HepG2 (cell line): ENCODE results near the gene NR1H2. TPM values are rescaled to one million over a fixed set of nuclear protein-coding genes. Genes with fewer than 3 reads are reported as not detected.
A peak's percentile ranks its signal among the peaks of the same experiment; 100 is the strongest.

ENCODE experiments used
- ATAC-seq: fragments of 200-7000 bp; cut with Tn5 transposase; 3 replicates; pipeline ENCODE4 v1.9.1; 2020; ENCODE audit warnings: mild to moderate bottlenecking, moderate library complexity
- BruUV-seq: library from RNA; stranded (reverse); fragments of 400-500 nt; replicated peaks from 2 replicates; lab custom pipeline; 2021; lab: Mats Ljungman, UMichigan
- CTCF ChIA-PET: fragments of 300-600 bp; formaldehyde crosslinking; extraction: SDS; loops from one replicate; lab custom pipeline; 2021; ENCODE audit warnings: low total read pairs, inconsistent platforms, low intra/inter-chr PET ratio; lab: Yijun Ruan, JAX
- POLR2A ChIA-PET: fragments of 350-600 bp; sonication (Branson Sonifier 250); formaldehyde crosslinking; loops from one replicate; lab custom pipeline; 2020; ENCODE audit warnings: antibody characterized with exemption, inconsistent platforms; lab: Yijun Ruan, JAX
- DNase-seq: peaks from one replicate; pipeline ENCODE4 v3.0.0-alpha.2; 2015; ENCODE audit warnings: low spot score
- FAIRE-seq: peaks from 3 replicates; lab custom pipeline; 2011; peaks lifted over from hg19 to GRCh38; lab: Jason Lieb, UNC
- H2AFZ ChIP-seq: one replicate; pipeline ENCODE4 v1.6.1; 2011; ENCODE audit warnings: low read length, inconsistent platforms
- H3K27ac ChIP-seq: fragments of 300-600 bp; 3 replicates; pipeline ENCODE4 v1.8.0; 2011; ENCODE audit warnings: mixed run types, mild to moderate bottlenecking, mixed read lengths, low read length, inconsistent platforms; ENCODE audit not compliant: insufficient read depth; ENCODE audit errors: extremely low read length
- H3K27me3 ChIP-seq, 2 experiments: fragments of 200-600 bp in 1 of 2; 2 replicates in 1 of 2; 3 replicates in 1 of 2; pipeline versions ENCODE4 v1.6.0 to v1.8.0; 2011; ENCODE audit warnings: low read length in 2 of 2, mild to moderate bottlenecking in 2 of 2, moderate library complexity in 2 of 2, inconsistent platforms in 1 of 2; ENCODE audit not compliant: insufficient read depth in 2 of 2, control insufficient read depth in 1 of 2
- H3K36me3 ChIP-seq, 2 experiments: fragments of 200-600 bp in 1 of 2; replicated peaks in 1 of 2; 2 replicates in 1 of 2; 3 replicates in 1 of 2; pipeline versions ENCODE4 v1.5.1 to v1.8.0; 2011; ENCODE audit warnings: low read length in 2 of 2, inconsistent platforms in 1 of 2; ENCODE audit not compliant: insufficient read depth in 2 of 2, control insufficient read depth in 1 of 2
- H3K4me1 ChIP-seq: 2 replicates; pipeline ENCODE4 v1.5.1; 2012; ENCODE audit warnings: low read length, inconsistent platforms; ENCODE audit not compliant: insufficient read depth
- H3K4me2 ChIP-seq: 2 replicates; pipeline ENCODE4 v1.6.0; 2011; ENCODE audit warnings: low read depth, low read length, inconsistent platforms
- H3K4me3 ChIP-seq, 3 experiments: fragments of 200-600 bp in 1 of 3; sonication (generic), shearing (Covaris generic) in 1 of 3; replicated peaks in 1 of 3; 2 replicates each; pipeline ENCODE4 v1.5.1; 2011 to 2016; ENCODE audit warnings: low read length in 3 of 3, inconsistent platforms in 2 of 3, low read depth in 2 of 3, mild to moderate bottlenecking in 2 of 3, control low read depth in 1 of 3, mixed read lengths in 1 of 3; ENCODE audit not compliant: insufficient read depth in 1 of 3
- H3K79me2 ChIP-seq: one replicate; pipeline ENCODE4 v1.6.1; 2011; ENCODE audit warnings: low read length, inconsistent platforms; ENCODE audit not compliant: insufficient read depth
- H3K9ac ChIP-seq: 2 replicates; pipeline ENCODE4 v1.6.0; 2011; ENCODE audit warnings: mild to moderate bottlenecking, low read depth, low read length, inconsistent platforms; ENCODE audit not compliant: insufficient read depth
- H3K9me3 ChIP-seq: 2 replicates; pipeline ENCODE4 v1.5.1; 2012; ENCODE audit warnings: mild to moderate bottlenecking, low read length
- H4K20me1 ChIP-seq: 2 replicates; pipeline ENCODE4 v1.6.0; 2011; ENCODE audit warnings: inconsistent platforms, mild to moderate bottlenecking, low read length, moderate library complexity; ENCODE audit not compliant: insufficient read depth
- IKZF4 ChIP-seq: sonication (generic); formaldehyde crosslinking; IDR thresholded peaks from 2 replicates; pipeline ENCODE4 v1.5.1; 2020; ENCODE audit warnings: borderline replicate concordance, mild to moderate bottlenecking, low read depth, missing genetic modification reagents; ENCODE audit errors: not compliant biosample characterization
- PHF20 ChIP-seq: sonication (generic); formaldehyde crosslinking; IDR thresholded peaks from 2 replicates; pipeline ENCODE4 v1.5.0; 2020; ENCODE audit warnings: mild to moderate bottlenecking, missing genetic modification reagents
- RFX1 ChIP-seq: fragments of 450-650 bp; IDR thresholded peaks from 2 replicates; pipeline ENCODE4 v1.6.1; 2017
- SALL1 ChIP-seq: sonication (generic); formaldehyde crosslinking; IDR thresholded peaks from 2 replicates; pipeline ENCODE4 v1.8.0; 2022; ENCODE audit warnings: mild to moderate bottlenecking, missing genetic modification reagents
- ZBTB7B ChIP-seq: sonication (generic); formaldehyde crosslinking; IDR thresholded peaks from 2 replicates; pipeline ENCODE4 v1.4.0; 2020; ENCODE audit warnings: missing genetic modification reagents
- ZNF367 ChIP-seq: sonication (generic); formaldehyde crosslinking; IDR thresholded peaks from 2 replicates; pipeline ENCODE4 v1.4.0; 2020; ENCODE audit warnings: missing genetic modification reagents, borderline replicate concordance
- ZNF768 ChIP-seq: sonication (generic); formaldehyde crosslinking; IDR thresholded peaks from 2 replicates; pipeline ENCODE4 v1.4.0; 2020; ENCODE audit warnings: missing genetic modification reagents
- ZNF781 ChIP-seq: sonication (generic); formaldehyde crosslinking; IDR thresholded peaks from 2 replicates; pipeline ENCODE4 v1.5.1; 2020; ENCODE audit warnings: borderline replicate concordance, mild to moderate bottlenecking, missing genetic modification reagents; ENCODE audit errors: not compliant biosample characterization
- WGBS: methylation state at CpG from one replicate; pipeline ENCODE4 v1.1.6; 2017; ENCODE audit warnings: low lambda C conversion rate; 5-methylcytosine and 5-hydroxymethylcytosine counted together
- in situ Hi-C: cut with HindIII; loops from 2 replicates; pipeline ENCODE4 v1.10.0; 2017; ENCODE audit warnings: low pct_unique_long_range_greater_than_20kb; ENCODE audit not compliant: extremely low pct_ligation_motif_present
- intact Hi-C: fragments of 100-400 bp; cut with micrococcal nuclease; formaldehyde crosslinking; loops from one replicate; pipeline ENCODE4 v1.10.0; 2022; ENCODE audit not compliant: unreplicated experiment
- polyA plus RNA-seq, 8 experiments: library from polyadenylated mRNA; depleted of rRNA in 3 of 8; stranded (reverse) in 7 of 8; unstranded in 1 of 8; fragments of >200 nt; fragmentation: Illumina TruSeq in 4 of 8; extraction: Trizol in 4 of 8; gene quantifications; 2 replicates each; pipeline versions ENCODE4 v1.2.1 to v1.2.3, GENCODE V29; 2011 to 2016; ENCODE audit warnings: low read depth in 4 of 8, missing spikeins in 1 of 8, mixed read lengths in 1 of 8; ENCODE audit not compliant: insufficient read depth in 1 of 8
- total RNA-seq, 5 experiments: library from RNA; depleted of rRNA; stranded (reverse); fragments of >200 nt; fragmentation: Illumina TruSeq; extraction: Trizol; gene quantifications; 2 replicates each; pipeline ENCODE4 v1.2.3, GENCODE V29; 2016; ENCODE audit warnings: low read depth in 1 of 5
- TF ChIP-seq, protein P1 (sequence below): sonication (generic); formaldehyde crosslinking; IDR thresholded peaks from 2 replicates; pipeline ENCODE4 v1.8.1; 2022; ENCODE audit warnings: mild to moderate bottlenecking, missing genetic modification reagents
- TF ChIP-seq, protein P2 (sequence below): sonication (generic); formaldehyde crosslinking; IDR thresholded peaks from 2 replicates; pipeline ENCODE4 v1.5.0; 2020; ENCODE audit warnings: mild to moderate bottlenecking, missing genetic modification reagents
- TF ChIP-seq, protein P3 (sequence below): sonication (generic); formaldehyde crosslinking; IDR thresholded peaks from 2 replicates; pipeline ENCODE4 v1.8.1; 2023; ENCODE audit warnings: mild to moderate bottlenecking, missing genetic modification reagents
- TF ChIP-seq, protein P4 (sequence below): IDR thresholded peaks from 2 replicates; pipeline ENCODE4 v1.4.0; 2020; ENCODE audit warnings: mild to moderate bottlenecking, missing genetic modification reagents

NR1H2 gene
- total and polyA plus RNA-seq, 2 of the 13 experiments (the other 11 are each of a cell fraction or from before 2014, with no cell fraction given) = 10.3 to 13.5 TPM

DNA sequence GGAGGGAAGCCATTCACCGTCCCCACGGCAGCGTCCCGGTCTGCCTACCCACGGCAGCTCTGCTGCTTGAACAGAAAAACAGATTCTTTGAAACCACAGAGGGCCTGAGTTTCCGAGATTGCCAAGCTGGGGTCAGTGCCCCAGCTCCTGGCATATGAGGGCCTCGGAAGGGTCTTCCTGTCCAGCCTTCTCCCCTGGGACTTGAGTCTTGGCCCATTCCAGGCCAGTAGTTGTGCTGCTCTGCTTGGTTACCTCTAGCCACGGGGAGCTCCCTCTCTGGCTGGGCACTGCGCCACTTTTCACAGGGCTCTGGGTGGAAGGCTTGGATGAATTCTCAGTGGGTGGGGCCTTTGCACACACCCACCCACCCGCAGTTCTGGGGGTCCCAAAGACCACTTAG is 33.9 kb downstream of the NR1H2 start:
- ChIA-PET POLR2A (no interaction called here), CTCF (no interaction called here)
- H3K27me3 ChIP-seq = no peaks in the 10 kb centered on the region
- no peak overlapping the region for H3K9ac ChIP-seq
- no TSS peak for BruUV-seq
- H3K36me3 ChIP-seq = peaks cover 11 to 20% of the 10 kb centered on the region in 2 experiments; a peak in 3 of 5 replicates
- WGBS = 93% methylated on average over 7 of the region's 10 CpGs
- no peak overlapping the region for H3K4me3 ChIP-seq
- intact Hi-C loops (no loop called here), in situ Hi-C loops (no loop called here)
- H3K27ac ChIP-seq = peak overlapping the region; percentile 13
- peaks cover 14% of the 10 kb centered on the region for H3K4me1 ChIP-seq
- H3K4me2 ChIP-seq = no peak overlapping the region
- FAIRE-seq = no peak
- no peak overlapping the region for H2AFZ ChIP-seq
- ATAC-seq = no peak
- H4K20me1 ChIP-seq = no peaks in the 10 kb centered on the region
- no peaks in the 10 kb centered on the region for H3K79me2 ChIP-seq
- DNase-seq = no peak
- no peaks in the 10 kb centered on the region for H3K9me3 ChIP-seq
- TF ChIP-seq, protein P1, sequence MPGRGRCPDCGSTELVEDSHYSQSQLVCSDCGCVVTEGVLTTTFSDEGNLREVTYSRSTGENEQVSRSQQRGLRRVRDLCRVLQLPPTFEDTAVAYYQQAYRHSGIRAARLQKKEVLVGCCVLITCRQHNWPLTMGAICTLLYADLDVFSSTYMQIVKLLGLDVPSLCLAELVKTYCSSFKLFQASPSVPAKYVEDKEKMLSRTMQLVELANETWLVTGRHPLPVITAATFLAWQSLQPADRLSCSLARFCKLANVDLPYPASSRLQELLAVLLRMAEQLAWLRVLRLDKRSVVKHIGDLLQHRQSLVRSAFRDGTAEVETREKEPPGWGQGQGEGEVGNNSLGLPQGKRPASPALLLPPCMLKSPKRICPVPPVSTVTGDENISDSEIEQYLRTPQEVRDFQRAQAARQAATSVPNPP (CRISPR knock-in tag) = no peak
- TF ChIP-seq SALL1 = no peak
- no peak for TF ChIP-seq ZNF768 (CRISPR knock-in tag)
- TF ChIP-seq PHF20 (CRISPR knock-in tag) = no peak
- TF ChIP-seq RFX1 = no peak
- TF ChIP-seq, protein P2, sequence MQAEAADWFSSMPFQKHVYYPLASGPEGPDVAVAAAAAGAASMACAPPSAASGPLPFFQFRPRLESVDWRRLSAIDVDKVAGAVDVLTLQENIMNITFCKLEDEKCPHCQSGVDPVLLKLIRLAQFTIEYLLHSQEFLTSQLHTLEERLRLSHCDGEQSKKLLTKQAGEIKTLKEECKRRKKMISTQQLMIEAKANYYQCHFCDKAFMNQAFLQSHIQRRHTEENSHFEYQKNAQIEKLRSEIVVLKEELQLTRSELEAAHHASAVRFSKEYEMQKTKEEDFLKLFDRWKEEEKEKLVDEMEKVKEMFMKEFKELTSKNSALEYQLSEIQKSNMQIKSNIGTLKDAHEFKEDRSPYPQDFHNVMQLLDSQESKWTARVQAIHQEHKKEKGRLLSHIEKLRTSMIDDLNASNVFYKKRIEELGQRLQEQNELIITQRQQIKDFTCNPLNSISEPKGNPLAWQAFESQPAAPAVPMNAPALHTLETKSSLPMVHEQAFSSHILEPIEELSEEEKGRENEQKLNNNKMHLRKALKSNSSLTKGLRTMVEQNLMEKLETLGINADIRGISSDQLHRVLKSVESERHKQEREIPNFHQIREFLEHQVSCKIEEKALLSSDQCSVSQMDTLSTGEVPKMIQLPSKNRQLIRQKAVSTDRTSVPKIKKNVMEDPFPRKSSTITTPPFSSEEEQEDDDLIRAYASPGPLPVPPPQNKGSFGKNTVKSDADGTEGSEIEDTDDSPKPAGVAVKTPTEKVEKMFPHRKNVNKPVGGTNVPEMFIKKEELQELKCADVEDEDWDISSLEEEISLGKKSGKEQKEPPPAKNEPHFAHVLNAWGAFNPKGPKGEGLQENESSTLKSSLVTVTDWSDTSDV = no peak
- TF ChIP-seq, protein P3, sequence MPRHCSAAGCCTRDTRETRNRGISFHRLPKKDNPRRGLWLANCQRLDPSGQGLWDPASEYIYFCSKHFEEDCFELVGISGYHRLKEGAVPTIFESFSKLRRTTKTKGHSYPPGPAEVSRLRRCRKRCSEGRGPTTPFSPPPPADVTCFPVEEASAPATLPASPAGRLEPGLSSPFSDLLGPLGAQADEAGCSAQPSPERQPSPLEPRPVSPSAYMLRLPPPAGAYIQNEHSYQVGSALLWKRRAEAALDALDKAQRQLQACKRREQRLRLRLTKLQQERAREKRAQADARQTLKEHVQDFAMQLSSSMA (CRISPR knock-in tag) = no peak
- no peak for TF ChIP-seq ZNF367 (CRISPR knock-in tag)
- TF ChIP-seq ZBTB7B = no peak
- no peak for TF ChIP-seq ZNF781
- TF ChIP-seq, protein P4, sequence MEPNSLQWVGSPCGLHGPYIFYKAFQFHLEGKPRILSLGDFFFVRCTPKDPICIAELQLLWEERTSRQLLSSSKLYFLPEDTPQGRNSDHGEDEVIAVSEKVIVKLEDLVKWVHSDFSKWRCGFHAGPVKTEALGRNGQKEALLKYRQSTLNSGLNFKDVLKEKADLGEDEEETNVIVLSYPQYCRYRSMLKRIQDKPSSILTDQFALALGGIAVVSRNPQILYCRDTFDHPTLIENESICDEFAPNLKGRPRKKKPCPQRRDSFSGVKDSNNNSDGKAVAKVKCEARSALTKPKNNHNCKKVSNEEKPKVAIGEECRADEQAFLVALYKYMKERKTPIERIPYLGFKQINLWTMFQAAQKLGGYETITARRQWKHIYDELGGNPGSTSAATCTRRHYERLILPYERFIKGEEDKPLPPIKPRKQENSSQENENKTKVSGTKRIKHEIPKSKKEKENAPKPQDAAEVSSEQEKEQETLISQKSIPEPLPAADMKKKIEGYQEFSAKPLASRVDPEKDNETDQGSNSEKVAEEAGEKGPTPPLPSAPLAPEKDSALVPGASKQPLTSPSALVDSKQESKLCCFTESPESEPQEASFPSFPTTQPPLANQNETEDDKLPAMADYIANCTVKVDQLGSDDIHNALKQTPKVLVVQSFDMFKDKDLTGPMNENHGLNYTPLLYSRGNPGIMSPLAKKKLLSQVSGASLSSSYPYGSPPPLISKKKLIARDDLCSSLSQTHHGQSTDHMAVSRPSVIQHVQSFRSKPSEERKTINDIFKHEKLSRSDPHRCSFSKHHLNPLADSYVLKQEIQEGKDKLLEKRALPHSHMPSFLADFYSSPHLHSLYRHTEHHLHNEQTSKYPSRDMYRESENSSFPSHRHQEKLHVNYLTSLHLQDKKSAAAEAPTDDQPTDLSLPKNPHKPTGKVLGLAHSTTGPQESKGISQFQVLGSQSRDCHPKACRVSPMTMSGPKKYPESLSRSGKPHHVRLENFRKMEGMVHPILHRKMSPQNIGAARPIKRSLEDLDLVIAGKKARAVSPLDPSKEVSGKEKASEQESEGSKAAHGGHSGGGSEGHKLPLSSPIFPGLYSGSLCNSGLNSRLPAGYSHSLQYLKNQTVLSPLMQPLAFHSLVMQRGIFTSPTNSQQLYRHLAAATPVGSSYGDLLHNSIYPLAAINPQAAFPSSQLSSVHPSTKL (CRISPR knock-in tag) = no peak
- TF ChIP-seq IKZF4 (CRISPR knock-in tag) = no peak
